Subcutaneous adipose tissue (tissue), 4 donors: Measurements from ENCODE around the gene GPSM1. TPM values are rescaled to one million over a fixed set of nuclear protein-coding genes. Genes with fewer than 3 reads are reported as not detected.

Experiments
- total RNA-seq, 4 donors: library from RNA; depleted of rRNA; stranded (reverse); fragments of >200 nt; gene quantifications; one replicate each; pipeline ENCODE4 v1.1.0, GENCODE V29; 2016
- TF ChIP-seq, protein P1 (sequence below): fragments of 450-650 bp; IDR thresholded peaks from one replicate; pipeline ENCODE4 v1.5.1; 2016; ENCODE audit warnings: low read depth, mild to moderate bottlenecking, control low read depth, antibody characterized with exemption, moderate library complexity

The GPSM1 gene
- total RNA-seq, 4 donors from 2014 or later = 2.1 to 5.8 (median 4.1) TPM

DNA sequence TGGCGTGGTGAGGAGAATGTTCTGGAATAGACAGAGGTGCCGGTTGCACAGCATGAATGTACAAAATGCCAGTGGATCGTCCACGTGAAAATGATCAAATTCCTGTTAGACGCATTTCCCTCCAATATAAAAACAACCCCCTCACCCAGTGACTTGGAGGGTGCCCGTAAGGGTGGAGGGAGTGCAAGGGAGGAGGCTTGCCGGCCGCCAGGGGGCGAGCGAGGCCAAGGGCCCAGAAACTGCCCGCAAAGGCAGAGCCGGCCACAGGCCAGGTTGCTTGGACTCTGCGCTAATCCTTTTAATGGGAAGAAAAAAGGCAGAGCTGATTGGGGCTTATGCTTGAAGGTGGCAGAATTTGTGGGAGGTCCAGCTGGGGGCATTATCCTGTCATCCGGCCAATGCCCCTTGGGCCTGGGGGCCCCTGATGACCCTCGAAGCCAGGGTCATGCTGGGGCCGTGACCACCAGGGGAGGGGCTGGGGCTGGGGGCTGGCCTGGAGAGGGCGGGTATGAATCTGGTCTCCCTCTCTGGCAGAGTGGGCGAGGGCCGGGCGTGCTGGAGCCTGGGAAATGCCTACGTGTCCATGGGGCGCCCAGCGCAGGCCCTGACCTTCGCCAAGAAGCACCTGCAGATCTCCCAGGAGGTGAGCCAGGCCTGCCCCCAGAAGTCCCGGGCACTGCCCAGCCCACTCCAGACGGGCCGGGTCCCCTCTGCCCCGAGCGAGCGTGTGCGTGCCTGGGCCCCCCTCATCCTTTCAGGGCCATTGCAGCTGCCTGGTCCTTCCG is 12.0 kb downstream of the GPSM1 start:
- TF ChIP-seq, protein P1, sequence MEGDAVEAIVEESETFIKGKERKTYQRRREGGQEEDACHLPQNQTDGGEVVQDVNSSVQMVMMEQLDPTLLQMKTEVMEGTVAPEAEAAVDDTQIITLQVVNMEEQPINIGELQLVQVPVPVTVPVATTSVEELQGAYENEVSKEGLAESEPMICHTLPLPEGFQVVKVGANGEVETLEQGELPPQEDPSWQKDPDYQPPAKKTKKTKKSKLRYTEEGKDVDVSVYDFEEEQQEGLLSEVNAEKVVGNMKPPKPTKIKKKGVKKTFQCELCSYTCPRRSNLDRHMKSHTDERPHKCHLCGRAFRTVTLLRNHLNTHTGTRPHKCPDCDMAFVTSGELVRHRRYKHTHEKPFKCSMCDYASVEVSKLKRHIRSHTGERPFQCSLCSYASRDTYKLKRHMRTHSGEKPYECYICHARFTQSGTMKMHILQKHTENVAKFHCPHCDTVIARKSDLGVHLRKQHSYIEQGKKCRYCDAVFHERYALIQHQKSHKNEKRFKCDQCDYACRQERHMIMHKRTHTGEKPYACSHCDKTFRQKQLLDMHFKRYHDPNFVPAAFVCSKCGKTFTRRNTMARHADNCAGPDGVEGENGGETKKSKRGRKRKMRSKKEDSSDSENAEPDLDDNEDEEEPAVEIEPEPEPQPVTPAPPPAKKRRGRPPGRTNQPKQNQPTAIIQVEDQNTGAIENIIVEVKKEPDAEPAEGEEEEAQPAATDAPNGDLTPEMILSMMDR = no peak

DNA sequence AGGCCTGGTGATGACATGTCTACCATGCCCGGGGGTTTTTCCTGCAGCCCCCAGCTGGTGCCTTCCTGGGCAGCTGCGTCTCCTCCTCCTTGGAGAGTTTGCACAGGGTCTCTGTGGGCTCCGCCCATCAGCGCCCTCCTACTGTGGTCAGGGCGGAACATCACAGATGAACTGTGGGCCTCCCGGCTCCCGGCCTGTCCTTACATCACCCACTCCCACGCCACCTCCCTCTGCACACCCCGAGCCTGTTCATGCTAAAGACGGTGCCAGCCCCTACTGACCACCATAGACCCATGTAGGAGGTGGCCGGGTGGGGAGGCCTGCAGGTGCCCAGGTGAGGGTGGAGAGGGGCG is 12.6 kb downstream of the GPSM1 start:
- TF ChIP-seq, protein P1 = no peak

DNA sequence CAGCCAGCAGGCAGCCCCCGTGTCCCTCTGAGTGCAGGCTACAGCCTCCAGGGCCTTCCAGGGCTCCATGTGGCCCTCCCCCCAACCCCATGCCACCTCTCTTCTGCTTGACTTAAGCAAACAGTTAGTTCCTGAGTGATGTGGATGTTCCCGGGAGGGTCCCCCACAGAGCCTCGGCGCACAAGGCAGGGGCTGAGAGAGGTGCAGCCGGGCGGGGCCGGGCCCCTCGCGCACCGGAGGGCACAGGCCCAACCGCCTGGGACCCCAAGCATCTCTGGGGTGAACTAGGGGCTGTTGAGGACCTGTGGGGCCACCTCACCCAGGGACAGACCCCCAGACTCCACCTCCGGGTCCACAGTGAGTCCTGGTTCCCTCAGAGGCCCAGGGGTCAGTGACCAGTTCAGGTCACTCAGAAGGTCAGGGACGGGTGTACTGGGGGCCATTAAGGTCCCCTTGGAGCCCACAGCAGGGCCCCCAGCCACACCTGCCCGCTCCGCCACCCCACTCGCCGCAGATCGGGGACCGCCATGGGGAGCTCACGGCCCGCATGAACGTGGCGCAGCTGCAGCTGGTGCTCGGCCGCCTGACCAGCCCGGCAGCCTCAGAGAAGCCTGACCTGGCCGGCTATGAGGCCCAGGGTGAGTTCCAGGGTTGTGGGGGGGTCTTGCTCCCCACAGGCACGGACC is 13.2 kb downstream of the GPSM1 start:
- TF ChIP-seq, protein P1 = no peak

DNA sequence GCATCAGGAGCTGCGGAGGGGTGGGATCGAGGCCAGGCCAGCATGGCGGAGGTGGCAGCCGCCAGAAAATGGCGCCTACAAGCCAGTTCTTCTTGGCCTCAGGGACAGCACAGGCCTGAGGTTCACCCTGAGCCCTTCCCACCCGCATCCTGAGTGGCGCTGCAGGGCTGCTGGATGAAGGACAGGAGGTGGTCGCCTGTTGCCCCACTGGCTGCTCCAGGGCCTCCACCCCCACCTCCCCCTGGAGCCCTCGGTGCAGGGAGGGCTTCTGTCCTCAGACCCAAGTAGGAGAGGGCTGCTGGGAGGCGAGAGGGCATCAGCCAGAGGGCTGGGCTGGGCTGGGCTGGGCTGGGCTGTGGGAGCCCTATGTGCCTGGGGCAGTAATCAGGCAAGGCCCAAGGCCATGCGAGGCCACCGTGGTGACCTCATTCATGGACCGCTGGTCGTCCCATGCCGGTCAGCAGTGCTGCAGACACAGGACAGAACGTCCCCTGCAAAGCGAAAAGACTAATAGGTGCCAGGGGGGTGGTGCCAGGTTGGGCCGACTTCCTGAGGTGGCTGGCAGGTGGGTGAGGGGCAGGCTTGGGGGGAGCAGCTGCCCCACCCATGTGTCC is 13.8 kb downstream of the GPSM1 start:
- TF ChIP-seq, protein P1 = no peak

DNA sequence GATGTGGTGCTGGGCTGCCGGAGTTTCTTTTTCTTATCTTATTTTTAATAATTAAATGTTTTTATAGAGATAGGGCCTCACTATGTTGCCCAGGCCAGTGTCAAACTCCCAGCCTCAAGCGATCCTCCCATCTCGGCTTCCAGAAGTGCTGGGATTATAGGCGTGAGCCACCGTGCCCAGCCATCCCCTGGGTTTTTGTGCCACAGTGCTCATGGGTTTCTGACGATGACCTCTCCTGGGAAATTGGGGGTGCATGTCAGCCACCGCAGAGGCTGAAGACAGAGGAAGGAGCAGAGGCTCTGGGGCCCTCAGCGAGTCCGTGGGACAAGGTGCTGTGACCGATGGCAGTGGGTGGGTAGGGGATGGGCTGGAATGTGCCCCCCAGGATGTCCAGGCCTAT is 14.4 kb downstream of the GPSM1 start:
- TF ChIP-seq, protein P1 = no peak

DNA sequence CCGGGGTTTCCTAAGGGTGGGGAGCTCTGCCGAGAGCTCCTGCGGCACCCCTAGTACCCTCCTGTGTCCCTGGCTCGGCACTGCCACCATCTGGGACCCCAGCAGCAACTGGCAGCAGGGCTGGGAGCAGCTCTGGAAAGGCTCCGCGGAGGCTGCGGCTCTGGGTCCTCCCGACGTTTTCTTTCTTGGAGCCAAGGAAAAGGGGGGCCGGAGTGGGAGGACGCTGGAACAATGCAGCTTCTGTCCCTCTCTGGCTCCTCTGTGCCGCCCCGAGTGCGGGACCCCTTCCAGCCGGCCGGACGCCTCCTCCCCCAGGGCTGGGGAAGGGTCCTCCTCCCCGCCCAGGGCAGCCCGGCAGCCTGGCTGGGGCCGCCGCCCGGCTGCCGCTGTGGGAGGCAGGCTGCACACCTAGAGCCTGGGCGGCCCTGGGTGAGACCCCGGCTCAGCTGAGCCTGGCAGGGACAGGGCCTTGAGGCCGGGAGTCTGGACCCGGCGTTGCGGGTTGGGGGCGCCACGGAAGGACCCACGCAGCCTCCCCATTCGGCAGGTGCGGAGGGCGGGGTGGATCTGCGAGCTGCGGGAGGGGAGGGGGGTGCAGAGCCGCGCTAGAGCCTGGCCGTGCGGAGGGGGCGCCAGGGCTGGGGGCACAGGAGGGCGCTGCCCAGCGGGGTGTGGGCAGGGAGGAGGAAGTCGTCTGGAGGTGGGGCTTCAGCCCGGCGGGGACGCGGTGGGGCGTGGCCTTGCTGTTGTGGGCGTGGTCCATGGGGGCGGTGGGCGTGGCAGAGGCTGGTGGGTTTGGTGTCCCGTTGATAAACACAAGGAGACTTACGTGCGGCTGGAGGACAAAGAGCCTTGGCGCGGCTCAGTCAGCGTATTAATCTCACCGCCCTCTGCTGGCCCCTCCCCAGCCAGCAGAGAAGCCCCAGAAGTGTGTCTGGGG is 15.1 kb downstream of the GPSM1 start:
- TF ChIP-seq, protein P1 = no peak
